NCI-H2196 treated with DMSO at 0.1 percent for 48 hours (cell line): ENCODE data around the gene HPSE2.

ENCODE experiments used
- DNase-seq: peaks from one replicate; lab custom pipeline; 2025; ENCODE audit not compliant: unreplicated experiment; lab: John Stamatoyannopoulos, UW

Gene HPSE2

GRCh38 chr10:98469001-98469931, 766.4 kb downstream of the HPSE2 start:
- no peak for DNase-seq

GRCh38 chr10:98467506-98468318, 767.9 kb downstream of the HPSE2 start:
- DNase-seq = peak; percentile 48

GRCh38 chr10:98466861-98467505, 768.7 kb downstream of the HPSE2 start:
- DNase-seq = no peak

GRCh38 chr10:98465866-98466265, 769.8 kb downstream of the HPSE2 start:
- DNase-seq = no peak

GRCh38 chr10:98463976-98464754, 771.5 kb downstream of the HPSE2 start:
- no peak for DNase-seq

- no peak for DNase-seq
Measured at GRCh38 chr10:98463016-98463415, 772.6 kb downstream of the HPSE2 start.

- DNase-seq = no peak
Measured at GRCh38 chr10:98461500-98461842, 774.2 kb downstream of the HPSE2 start.

GRCh38 chr10:98460837-98461499, 774.7 kb downstream of the HPSE2 start:
- peak; percentile 42 for DNase-seq

- DNase-seq = no peak
Measured at GRCh38 chr10:98458809-98459784, 776.6 kb downstream of the HPSE2 start.

GRCh38 chr10:98457721-98458120, 777.9 kb downstream of the HPSE2 start:
- no peak for DNase-seq

- no peak for DNase-seq
Measured at GRCh38 chr10:98456686-98457482, 778.8 kb downstream of the HPSE2 start.

- DNase-seq = no peak
Measured at GRCh38 chr10:98456043-98456570, 779.5 kb downstream of the HPSE2 start.

GRCh38 chr10:98453729-98454128, 781.9 kb downstream of the HPSE2 start:
- no peak for DNase-seq

GRCh38 chr10:98450618-98451017, 785.0 kb downstream of the HPSE2 start:
- no peak for DNase-seq

- no peak for DNase-seq
Measured at GRCh38 chr10:98449287-98449686, 786.4 kb downstream of the HPSE2 start.

- peak; percentile 6 for DNase-seq
Measured at GRCh38 chr10:98446661-98447221, 788.9 kb downstream of the HPSE2 start, which contains the start of gene HPS1. Gene HPS1, minus strand, starts transcription at chr10:98446935. Its CDS starts 3,695 bp downstream, at chr10:98443240.

GRCh38 chr10:98446151-98446660, 789.4 kb downstream of the HPSE2 start:
- DNase-seq = no peak
